GM06990 (cell line): ENCODE data around the gene HYAL3.

ENCODE experiments used
- DNase-seq: peaks from one replicate; pipeline ENCODE4 v3.0.0-alpha.2; 2011; ENCODE audit not compliant: insufficient read length; ENCODE audit errors: extremely low read depth
- H3K27me3 ChIP-seq: replicated peaks from 2 replicates; pipeline ENCODE4 v1.6.0; 2011; ENCODE audit warnings: low read length; ENCODE audit not compliant: control insufficient read depth, insufficient read depth
- H3K36me3 ChIP-seq: 2 replicates; pipeline ENCODE4 v1.5.1; 2011; ENCODE audit warnings: low read length; ENCODE audit not compliant: control insufficient read depth, insufficient read depth
- H3K4me3 ChIP-seq: replicated peaks from 2 replicates; pipeline ENCODE4 v1.5.1; 2011; ENCODE audit warnings: low read depth, mild to moderate bottlenecking, control low read depth, low read length
- CTCF ChIP-seq: IDR thresholded peaks from 2 replicates; pipeline ENCODE4 v1.5.1; 2011; ENCODE audit warnings: low read length, control low read depth, mild to moderate bottlenecking, inconsistent platforms; ENCODE audit not compliant: insufficient read depth, poor library complexity, severe bottlenecking

Gene HYAL3

GRCh38 chr3:50319181-50319893 is 20.1 kb upstream of the HYAL3 start:
- Histone ChIP-seq H3K4me3 (no peak overlapping the region), H3K36me3 (peaks cover 7% of the 10 kb centered on the region), H3K27me3 (no peaks in the 10 kb centered on the region)
- no peak for TF ChIP-seq CTCF
- DNase-seq: no peak

GRCh38 chr3:50318615-50319014 is 19.4 kb upstream of the HYAL3 start:
- Histone ChIP-seq H3K27me3 (no peaks in the 10 kb centered on the region), H3K36me3 (peaks cover 5% of the 10 kb centered on the region), H3K4me3 (no peak overlapping the region)
- no peak for DNase-seq
- no peak for TF ChIP-seq CTCF

- no peak for DNase-seq
- no peak overlapping the region for H3K4me3 ChIP-seq
- no peaks in the 10 kb centered on the region for H3K27me3 ChIP-seq
- peaks cover 5% of the 10 kb centered on the region for H3K36me3 ChIP-seq
- TF ChIP-seq CTCF: no peak
Observed at GRCh38 chr3:50318163-50318562, 19.0 kb upstream of the HYAL3 start.

- no peak for TF ChIP-seq CTCF
- Histone ChIP-seq H3K36me3 (peaks cover 5% of the 10 kb centered on the region), H3K27me3 (no peaks in the 10 kb centered on the region), H3K4me3 (no peak overlapping the region)
- DNase-seq: no peak
Observed at GRCh38 chr3:50317300-50317699, 18.1 kb upstream of the HYAL3 start.

GRCh38 chr3:50316657-50317242 is 17.5 kb upstream of the HYAL3 start:
- Histone ChIP-seq H3K27me3 (no peaks in the 10 kb centered on the region), H3K36me3 (peaks cover 5% of the 10 kb centered on the region), H3K4me3 (no peak overlapping the region)
- peak; percentile 65 for DNase-seq
- TF ChIP-seq CTCF: no peak
